ENCODE measurements around the gene NPC1. TPM values are rescaled to one million over a fixed set of nuclear protein-coding genes. Genes with fewer than 3 reads are reported as not detected.

Gene NPC1
- total and polyA plus RNA-seq, 2 of the 8 experiments (the other 6 are each of a cell fraction or from before 2014, with no cell fraction given): 34.1 to 39.5 TPM

DNA sequence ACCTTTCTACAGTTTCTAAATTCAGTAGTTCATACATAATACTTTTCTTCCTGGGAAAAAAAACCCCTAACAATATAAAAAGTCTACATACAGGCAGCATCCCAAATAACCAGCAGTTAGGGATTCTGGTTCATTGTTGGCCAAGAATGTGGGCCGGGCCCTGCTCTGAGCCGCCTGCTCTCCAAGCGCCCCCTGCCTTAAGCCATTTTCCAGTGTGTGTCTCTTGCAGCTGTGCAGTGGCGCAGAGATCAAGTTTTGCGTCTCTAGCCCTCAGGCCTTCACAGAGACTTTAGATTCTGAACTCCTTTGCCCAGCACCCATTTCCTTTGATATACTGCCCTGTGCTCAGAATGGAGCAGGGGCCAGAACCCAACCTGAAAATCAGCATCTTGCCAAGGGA, 50.1 kb downstream of the NPC1 start (continued):
- TF ChIP-seq, protein P1, sequence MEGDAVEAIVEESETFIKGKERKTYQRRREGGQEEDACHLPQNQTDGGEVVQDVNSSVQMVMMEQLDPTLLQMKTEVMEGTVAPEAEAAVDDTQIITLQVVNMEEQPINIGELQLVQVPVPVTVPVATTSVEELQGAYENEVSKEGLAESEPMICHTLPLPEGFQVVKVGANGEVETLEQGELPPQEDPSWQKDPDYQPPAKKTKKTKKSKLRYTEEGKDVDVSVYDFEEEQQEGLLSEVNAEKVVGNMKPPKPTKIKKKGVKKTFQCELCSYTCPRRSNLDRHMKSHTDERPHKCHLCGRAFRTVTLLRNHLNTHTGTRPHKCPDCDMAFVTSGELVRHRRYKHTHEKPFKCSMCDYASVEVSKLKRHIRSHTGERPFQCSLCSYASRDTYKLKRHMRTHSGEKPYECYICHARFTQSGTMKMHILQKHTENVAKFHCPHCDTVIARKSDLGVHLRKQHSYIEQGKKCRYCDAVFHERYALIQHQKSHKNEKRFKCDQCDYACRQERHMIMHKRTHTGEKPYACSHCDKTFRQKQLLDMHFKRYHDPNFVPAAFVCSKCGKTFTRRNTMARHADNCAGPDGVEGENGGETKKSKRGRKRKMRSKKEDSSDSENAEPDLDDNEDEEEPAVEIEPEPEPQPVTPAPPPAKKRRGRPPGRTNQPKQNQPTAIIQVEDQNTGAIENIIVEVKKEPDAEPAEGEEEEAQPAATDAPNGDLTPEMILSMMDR (IDR thresholded peaks at IDR 0.05; ENCODE audit: control extremely low read depth in 1 of 3, insufficient read depth in 1 of 3, low read depth in 1 of 3, low read length in 3 of 3): no peak
- TF ChIP-seq BCL11A (IDR thresholded peaks at IDR 0.05; ENCODE audit: low read depth in 2 of 2, low read length in 2 of 2): no peak
- TF ChIP-seq KDM1A (IDR thresholded peaks at IDR 0.05; ENCODE audit: borderline replicate concordance, low read length): no peak

Data from H1 (cell line).